DOHH2 (cell line): Measurements from ENCODE around the gene COIL.

Experiments used
- CTCF ChIP-seq: fragments of 200-600 bp; sonication (generic); IDR thresholded peaks from one replicate; pipeline ENCODE4 v1.5.1; 2014; ENCODE audit warnings: antibody characterized with exemption, mild to moderate bottlenecking, low read depth, low read length; ENCODE audit not compliant: poor library complexity, severe bottlenecking
- EZH2phosphoT487 ChIP-seq: fragments of 200-600 bp; sonication (generic); IDR thresholded peaks from 2 replicates; pipeline ENCODE4 v1.6.1; 2017; ENCODE audit warnings: borderline replicate concordance, mild to moderate bottlenecking, antibody characterized with exemption, low read length, moderate library complexity, mixed read lengths

- TF ChIP-seq CTCF (no peak), EZH2phosphoT487 (no peak)
These were observed 50.9 kb downstream of the COIL start for GRCh38 chr17:56909742-56910508.
